CD4-positive, CD25-positive, alpha-beta regulatory T cell (primary cell): ENCODE results near the gene ZSCAN18. TPM values are rescaled to one million over a fixed set of nuclear protein-coding genes. Genes with fewer than 3 reads are reported as not detected.

ENCODE experiments used
- ATAC-seq, 2 donors: fragments of 150-1000 bp; cut with Tn5 transposase; one replicate each; pipeline ENCODE4 v1.10.0; 2021; ENCODE audit warnings: low read depth in 2 of 2, moderate number of reproducible peaks in 2 of 2, moderate library complexity in 1 of 2
- DNase-seq, 3 donors: peaks; one replicate each; pipeline versions ENCODE4 v3.0.0 to v3.0.0-alpha.2; 2012 to 2022; ENCODE audit warnings: mixed read lengths in 1 of 3
- H3K27ac ChIP-seq: one replicate; pipeline ENCODE4 v1.7.0; 2013; ENCODE audit warnings: mild to moderate bottlenecking, low read length; ENCODE audit not compliant: insufficient read depth, poor library complexity, severe bottlenecking
- H3K27me3 ChIP-seq: one replicate; pipeline ENCODE4 v1.7.0; 2013; ENCODE audit warnings: low read length; ENCODE audit not compliant: control insufficient read depth, insufficient read depth
- H3K36me3 ChIP-seq: one replicate; pipeline ENCODE4 v1.7.0; 2013; ENCODE audit warnings: mild to moderate bottlenecking, low read length, moderate library complexity; ENCODE audit not compliant: control insufficient read depth, insufficient read depth
- H3K4me1 ChIP-seq: 2 replicates; pipeline ENCODE4 v1.7.0; 2013; ENCODE audit warnings: mild to moderate bottlenecking, low read length; ENCODE audit not compliant: insufficient read depth, control insufficient read depth, poor library complexity, severe bottlenecking
- H3K4me3 ChIP-seq: one replicate; pipeline ENCODE4 v1.7.0; 2013; ENCODE audit warnings: low read depth, mild to moderate bottlenecking, low read length, moderate library complexity
- H3K9me3 ChIP-seq, 2 experiments: 1 replicate in 1 of 2; 2 replicates in 1 of 2; pipeline ENCODE4 v1.7.0; 2013; ENCODE audit warnings: low read length in 2 of 2, mild to moderate bottlenecking in 1 of 2, moderate library complexity in 1 of 2; ENCODE audit not compliant: control insufficient read depth in 2 of 2
- H3K27ac Mint-ChIP-seq, 3 donors: one replicate each; pipeline ENCODE4 v1.8.0; 2020 to 2022; ENCODE audit warnings: mild to moderate bottlenecking in 3 of 3, mixed read lengths in 3 of 3, moderate library complexity in 2 of 3
- H3K27me3 Mint-ChIP-seq: one replicate; pipeline ENCODE4 v1.8.0; 2022; ENCODE audit warnings: mild to moderate bottlenecking, mixed read lengths
- H3K36me3 Mint-ChIP-seq: one replicate; pipeline ENCODE4 v1.8.0; 2020; ENCODE audit warnings: mixed read lengths
- H3K4me1 Mint-ChIP-seq, 4 donors: one replicate each; pipeline ENCODE4 v1.8.0; 2020 to 2022; ENCODE audit warnings: mixed read lengths in 4 of 4, mild to moderate bottlenecking in 1 of 4
- H3K4me3 Mint-ChIP-seq, 4 donors: one replicate each; pipeline ENCODE4 v1.8.0; 2020 to 2022; ENCODE audit warnings: mild to moderate bottlenecking in 4 of 4, mixed read lengths in 4 of 4, moderate library complexity in 3 of 4
- H3K9me3 Mint-ChIP-seq, 7 donors: one replicate each; pipeline ENCODE4 v1.8.0; 2020 to 2022; ENCODE audit warnings: mixed read lengths in 7 of 7, mild to moderate bottlenecking in 3 of 7, moderate library complexity in 2 of 7
- polyA plus RNA-seq, 4 donors: library from polyadenylated mRNA; unstranded; fragments of 300-500 nt; fragmentation: Illumina TruSeq; gene quantifications; one replicate each; pipeline ENCODE4 v1.2.3, GENCODE V29; 2021
- total RNA-seq: library from RNA; stranded (reverse); gene quantifications from one replicate; pipeline ENCODE4 v1.2.3, GENCODE V29; 2022

The ZSCAN18 gene
- total and polyA plus RNA-seq, 5 donors from 2014 or later: 3.9 to 17.7 (median 13.4) TPM

DNA sequence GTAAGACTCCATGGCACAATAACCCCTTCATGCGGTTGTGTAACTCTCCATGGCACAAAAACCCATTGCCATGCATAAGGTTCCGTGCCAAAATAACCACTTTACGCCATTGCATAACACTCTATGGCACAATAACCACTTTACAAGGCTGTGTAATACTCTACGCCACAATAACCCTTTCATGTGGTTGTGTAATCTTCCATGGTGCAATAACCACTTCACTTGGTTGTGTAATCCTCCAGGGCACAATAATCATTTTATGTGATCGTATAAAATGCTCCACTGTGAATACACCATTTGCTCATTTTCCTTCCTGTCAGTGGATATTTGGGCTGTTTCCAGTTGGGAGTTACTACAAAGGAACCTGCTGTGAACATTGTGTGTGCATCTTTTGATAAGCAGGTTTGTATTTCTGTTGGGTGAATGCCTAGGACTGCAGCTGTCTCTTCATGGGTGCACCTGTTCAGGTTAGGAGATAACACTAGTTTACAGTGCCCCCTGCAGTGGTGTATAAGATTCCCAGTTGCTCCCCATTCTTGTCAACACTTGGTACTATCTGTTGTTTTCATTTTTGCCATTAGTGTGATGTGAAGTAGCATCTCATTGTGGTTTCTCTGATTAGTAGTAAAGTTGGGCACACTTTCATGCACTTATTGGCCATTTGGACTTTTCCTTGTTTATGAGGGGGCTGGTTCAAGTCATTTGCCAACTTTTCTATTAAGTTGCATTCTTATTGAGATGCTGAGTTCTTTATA is 21.1 kb upstream of the ZSCAN18 start:
- Histone ChIP-seq H3K4me1 (no peaks in the 10 kb centered on the region), H3K4me3 (no peak overlapping the region), H3K9me3 (peaks cover 57 to 96% of the 10 kb centered on the region in 2 experiments), H3K27me3 (peaks cover 2% of the 10 kb centered on the region), H3K36me3 (no peaks in the 10 kb centered on the region), H3K27ac (no peak overlapping the region)
- no peaks in the 10 kb centered on the region for H3K27me3 Mint-ChIP-seq
- H3K36me3 Mint-ChIP-seq: peaks cover 5% of the 10 kb centered on the region
- ATAC-seq: no peak
- H3K27ac Mint-ChIP-seq: no peak overlapping the region
- H3K9me3 Mint-ChIP-seq: peaks cover 1 to 85% (median 28%) of the 10 kb centered on the region in 7 donors
- H3K4me3 Mint-ChIP-seq: no peak overlapping the region
- H3K4me1 Mint-ChIP-seq: no peaks in the 10 kb centered on the region
- no peak for DNase-seq

DNA sequence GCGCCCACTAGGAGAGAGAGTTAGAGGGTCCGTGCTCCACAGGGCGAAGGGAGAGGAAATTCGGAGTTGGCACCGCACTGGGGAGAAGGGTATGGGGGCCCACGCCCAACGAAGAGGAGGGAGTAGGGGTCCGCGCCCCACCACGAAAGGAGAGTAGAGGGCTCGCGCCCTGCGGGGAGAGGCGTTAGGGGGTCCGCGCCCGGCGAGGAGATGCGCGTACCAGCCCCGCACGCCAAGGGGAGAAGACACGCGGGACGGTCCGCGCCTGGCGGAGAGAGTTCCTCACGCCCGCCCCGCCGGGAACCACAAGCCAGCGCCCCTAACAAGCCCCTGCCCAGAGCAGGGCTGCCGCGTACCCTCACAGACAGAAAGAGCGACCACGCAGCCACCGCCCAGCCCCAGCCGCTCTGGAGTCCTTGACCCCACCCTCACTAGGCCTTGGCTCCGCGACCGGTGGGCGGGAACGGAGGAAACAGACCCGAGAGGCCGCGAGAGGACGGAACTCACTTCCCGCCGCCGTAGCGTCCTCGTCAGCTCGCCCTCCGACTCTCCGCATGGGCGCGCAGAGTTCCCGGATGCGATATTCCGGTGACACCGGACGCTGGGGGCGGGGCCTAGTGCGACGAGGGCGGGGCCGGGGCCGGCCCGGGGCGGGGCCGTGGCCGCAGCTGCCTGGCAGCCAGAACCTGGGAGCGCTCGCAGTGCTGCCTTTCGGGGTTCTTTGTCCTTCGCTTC is 20.0 kb upstream of the ZSCAN18 start:
- Mint-ChIP-seq H3K27ac (no peak overlapping the region), H3K27me3 (no peaks in the 10 kb centered on the region), H3K4me3 (no peak overlapping the region), H3K4me1 (no peaks in the 10 kb centered on the region), H3K36me3 (peaks cover 5% of the 10 kb centered on the region), H3K9me3 (peaks cover 2 to 81% (median 26%) of the 10 kb centered on the region in 7 donors)
- H3K4me1 ChIP-seq: no peaks in the 10 kb centered on the region
- no peaks in the 10 kb centered on the region for H3K36me3 ChIP-seq
- H3K27ac ChIP-seq: no peak overlapping the region
- H3K9me3 ChIP-seq: peaks cover 51 to 96% of the 10 kb centered on the region in 2 experiments
- DNase-seq: no peak
- peaks cover 2% of the 10 kb centered on the region for H3K27me3 ChIP-seq
- no peak for ATAC-seq
- no peak overlapping the region for H3K4me3 ChIP-seq

DNA sequence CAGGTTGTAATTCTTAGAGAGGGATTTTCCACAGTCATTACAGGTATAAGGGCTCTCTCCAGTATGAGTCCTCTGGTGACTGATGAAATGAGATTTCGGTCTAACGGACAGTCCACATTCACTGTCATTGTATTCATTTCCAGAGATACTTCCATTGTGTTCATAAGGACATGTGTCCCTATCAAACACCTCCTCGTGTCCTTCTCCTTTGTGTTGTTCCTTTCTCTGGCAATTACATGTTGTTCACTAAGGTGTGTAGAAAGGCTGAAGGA is 10.5 kb upstream of the ZSCAN18 start:
- DNase-seq (no peak), ATAC-seq (no peak)
- Histone ChIP-seq H3K9me3 (peaks cover 55 to 91% of the 10 kb centered on the region in 2 experiments), H3K27me3 (no peaks in the 10 kb centered on the region), H3K4me3 (no peak overlapping the region), H3K4me1 (no peaks in the 10 kb centered on the region), H3K36me3 (no peaks in the 10 kb centered on the region), H3K27ac (no peak overlapping the region)
- no peaks in the 10 kb centered on the region for H3K27me3 Mint-ChIP-seq
- H3K4me1 Mint-ChIP-seq: no peaks in the 10 kb centered on the region
- no peak overlapping the region for H3K4me3 Mint-ChIP-seq
- peaks cover 6% of the 10 kb centered on the region for H3K36me3 Mint-ChIP-seq
- peaks cover under 1 to 75% (median 29%) of the 10 kb centered on the region in 7 donors for H3K9me3 Mint-ChIP-seq
- no peak overlapping the region for H3K27ac Mint-ChIP-seq

DNA sequence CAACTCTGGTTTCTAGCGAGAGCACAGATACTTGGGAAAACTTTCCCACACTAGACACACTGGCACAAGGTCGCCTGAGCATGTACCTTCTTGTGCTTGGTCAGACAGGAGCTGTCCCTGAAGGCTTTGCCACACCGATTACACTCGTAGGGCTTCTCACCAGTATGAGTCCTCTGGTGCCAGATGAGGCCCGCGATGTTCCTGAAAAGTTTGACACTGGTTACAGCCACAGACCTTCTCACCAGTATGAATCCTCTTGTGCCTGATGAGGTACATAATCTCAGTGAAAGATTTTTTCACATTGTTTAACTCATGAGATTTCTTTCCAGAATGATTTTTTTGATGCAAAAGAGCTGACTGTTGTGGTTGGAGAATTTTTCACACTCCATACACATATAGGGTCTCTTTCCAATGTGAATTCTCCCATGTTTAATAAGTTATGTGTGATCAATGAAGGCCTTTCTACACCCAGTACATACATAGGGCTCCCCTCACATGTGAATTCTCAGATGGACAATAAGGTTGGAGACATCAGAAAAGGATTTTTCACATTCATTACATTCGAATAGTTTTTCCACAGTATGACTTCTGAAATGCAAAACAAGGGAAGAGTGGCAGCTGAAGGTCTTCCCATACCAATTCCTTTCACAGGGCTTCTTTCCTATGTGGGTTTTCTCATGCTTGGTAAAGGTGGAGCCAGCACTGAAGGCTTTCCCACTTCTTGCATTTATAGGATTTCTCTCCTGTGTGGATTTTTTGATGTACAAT is 9.9 kb upstream of the ZSCAN18 start:
- no peak for ATAC-seq
- Histone ChIP-seq H3K9me3 (peaks cover 60 to 91% of the 10 kb centered on the region in 2 experiments), H3K36me3 (no peaks in the 10 kb centered on the region), H3K27ac (no peak overlapping the region), H3K27me3 (no peaks in the 10 kb centered on the region), H3K4me1 (no peaks in the 10 kb centered on the region), H3K4me3 (no peak overlapping the region)
- no peak for DNase-seq
- H3K9me3 Mint-ChIP-seq: peaks cover 4 to 74% (median 30%) of the 10 kb centered on the region in 7 donors
- H3K4me1 Mint-ChIP-seq: no peaks in the 10 kb centered on the region
- no peak overlapping the region for H3K27ac Mint-ChIP-seq
- H3K27me3 Mint-ChIP-seq: no peaks in the 10 kb centered on the region
- H3K4me3 Mint-ChIP-seq: no peak overlapping the region
- peaks cover 6% of the 10 kb centered on the region for H3K36me3 Mint-ChIP-seq

DNA sequence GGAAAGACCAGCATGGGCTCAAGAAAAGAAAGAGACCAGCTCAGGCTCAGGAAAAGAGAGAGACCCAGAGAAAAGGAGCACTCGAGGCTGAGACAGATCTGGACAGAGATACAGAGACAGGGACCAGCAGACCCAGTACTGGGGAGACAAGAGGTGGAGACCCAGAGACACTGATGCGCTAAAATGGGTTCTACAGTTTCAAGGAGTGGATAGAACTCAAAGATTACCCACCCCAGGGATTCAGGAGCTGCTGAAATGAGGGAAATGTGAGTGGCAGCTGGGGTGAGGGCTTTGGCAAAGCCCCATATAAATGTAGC is 609 bp upstream of the ZSCAN18 start:
- peaks cover 3 to 40% (median 15%) of the 10 kb centered on the region in 7 donors for H3K9me3 Mint-ChIP-seq
- peaks cover 12% of the 10 kb centered on the region for H3K4me1 ChIP-seq
- peak overlapping the region; percentile 100 for H3K27ac Mint-ChIP-seq

DNA sequence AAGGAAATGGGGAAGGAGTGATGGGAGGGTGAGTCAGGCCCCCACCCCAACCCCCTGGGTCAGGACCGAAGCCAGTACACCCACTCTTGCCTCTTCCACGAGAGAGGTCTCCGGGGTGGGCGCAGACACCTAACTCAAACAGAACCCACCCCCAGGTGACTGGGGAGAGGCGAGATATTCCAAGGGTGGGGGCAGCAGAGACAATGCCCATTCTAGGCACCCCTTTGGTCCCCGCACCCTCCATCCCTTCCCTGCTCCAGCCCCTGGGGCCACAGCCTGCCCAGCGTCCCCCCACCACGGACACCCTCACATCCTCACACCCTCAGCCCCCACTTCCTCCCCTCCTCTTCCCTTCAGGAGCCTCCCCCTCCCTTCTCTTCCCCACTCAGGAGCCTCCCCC is 682 bp downstream of the ZSCAN18 start:
- peak overlapping the region; percentile 99 for H3K27ac ChIP-seq
- H3K4me1 ChIP-seq: peaks cover 12% of the 10 kb centered on the region
- H3K27me3 ChIP-seq: no peaks in the 10 kb centered on the region
- H3K9me3 Mint-ChIP-seq: peaks cover 0 to 34% (median 10%) of the 10 kb centered on the region in 7 donors
- H3K4me3 Mint-ChIP-seq: peak overlapping the region; percentile 67 to 80 (median 79)
- H3K27me3 Mint-ChIP-seq: peaks cover 5% of the 10 kb centered on the region
- peaks cover 20 to 64% of the 10 kb centered on the region in 2 experiments for H3K9me3 ChIP-seq
- H3K27ac Mint-ChIP-seq: peak overlapping the region in 1 of 3 donors; percentile 94
- peaks cover 5 to 20% (median 8%) of the 10 kb centered on the region in 4 donors for H3K4me1 Mint-ChIP-seq
- no peak overlapping the region for H3K4me3 ChIP-seq
- peaks cover 4% of the 10 kb centered on the region for H3K36me3 ChIP-seq
- peaks cover 12% of the 10 kb centered on the region for H3K36me3 Mint-ChIP-seq
- ATAC-seq (no peak), DNase-seq (no peak)

More for the DNA sequence above, 609 bp upstream of the ZSCAN18 start:
- DNase-seq: no peak
- H3K27me3 Mint-ChIP-seq: peaks cover 5% of the 10 kb centered on the region
- Histone ChIP-seq H3K9me3 (peaks cover 30 to 69% of the 10 kb centered on the region in 2 experiments), H3K4me3 (peak overlapping the region; percentile 77), H3K36me3 (peaks cover 4% of the 10 kb centered on the region), H3K27ac (peak overlapping the region; percentile 99), H3K27me3 (no peaks in the 10 kb centered on the region)
- peaks cover 5 to 20% (median 8%) of the 10 kb centered on the region in 4 donors for H3K4me1 Mint-ChIP-seq
- ATAC-seq: no peak
- peaks cover 9% of the 10 kb centered on the region for H3K36me3 Mint-ChIP-seq
- peak overlapping the region; percentile 81 to 95 (median 91) for H3K4me3 Mint-ChIP-seq

DNA sequence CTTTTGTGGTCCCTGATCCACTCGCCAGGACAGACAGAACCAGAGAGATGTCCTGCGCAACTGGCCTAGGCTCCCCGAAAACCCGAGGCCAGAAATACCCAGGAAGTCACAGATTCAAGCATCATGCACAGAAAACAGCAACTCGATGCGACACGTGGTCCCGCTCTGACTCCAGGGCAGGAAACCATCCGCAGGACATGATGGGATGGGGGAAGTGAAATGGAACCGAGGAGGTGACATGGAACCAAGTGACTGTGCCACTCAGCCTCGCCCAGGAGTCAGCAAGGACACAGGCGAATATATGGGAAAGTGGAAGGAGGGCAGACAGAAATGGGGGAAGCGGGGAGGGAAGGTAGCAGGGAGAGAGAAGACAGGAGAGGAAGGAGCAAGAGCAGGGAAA is 1.1 kb downstream of the ZSCAN18 start:
- Mint-ChIP-seq H3K27ac (peak overlapping the region; percentile 47 to 94 (median 61)), H3K4me1 (peaks cover 5 to 21% (median 8%) of the 10 kb centered on the region in 4 donors), H3K36me3 (peaks cover 13% of the 10 kb centered on the region), H3K9me3 (peaks cover 0 to 36% (median 8%) of the 10 kb centered on the region in 7 donors), H3K27me3 (peaks cover 5% of the 10 kb centered on the region), H3K4me3 (peak overlapping the region; percentile 21 to 80 (median 72))
- ATAC-seq (no peak), DNase-seq (no peak)
- Histone ChIP-seq H3K27me3 (no peaks in the 10 kb centered on the region), H3K4me1 (peaks cover 12% of the 10 kb centered on the region), H3K4me3 (no peak overlapping the region), H3K27ac (no peak overlapping the region), H3K36me3 (peaks cover 4% of the 10 kb centered on the region), H3K9me3 (peaks cover 19 to 64% of the 10 kb centered on the region in 2 experiments)
